Keratinocyte (primary cell): Measurements from ENCODE around the gene CTIF. TPM values are rescaled to one million over a fixed set of nuclear protein-coding genes. Genes with fewer than 3 reads are reported as not detected.
"Not testable (repeated sequence)": the region's sequence is repeated elsewhere in the genome, so short reads cannot be mapped to it uniquely, and the experiment has no call there.

Experiments
- DNase-seq: peaks from one replicate; pipeline ENCODE4 v3.0.0-alpha.2; 2011; ENCODE audit warnings: low read depth, missing footprints, low spot score
- FAIRE-seq: peaks from 2 replicates; lab custom pipeline; 2011; peaks lifted over from hg19 to GRCh38; lab: Jason Lieb, UNC
- H2AFZ ChIP-seq: 2 replicates; pipeline ENCODE4 v1.6.0; 2012; ENCODE audit warnings: low read length, control low read depth, inconsistent platforms; ENCODE audit not compliant: control insufficient read depth
- H3K27ac ChIP-seq: 2 replicates; pipeline ENCODE4 v1.5.1; 2011; ENCODE audit warnings: low read length; ENCODE audit not compliant: control insufficient read depth, insufficient read depth
- H3K27me3 ChIP-seq: 3 replicates; pipeline ENCODE4 v1.6.0; 2011; ENCODE audit warnings: low read length; ENCODE audit not compliant: control insufficient read depth, insufficient read depth; ENCODE audit errors: extremely low read depth
- H3K36me3 ChIP-seq, 2 experiments: 2 replicates in 1 of 2; 3 replicates in 1 of 2; pipeline ENCODE4 v1.5.1; 2011; ENCODE audit warnings: low read length in 2 of 2, mild to moderate bottlenecking in 1 of 2; ENCODE audit not compliant: control insufficient read depth in 2 of 2, insufficient read depth in 2 of 2; ENCODE audit errors: extremely low read depth in 1 of 2
- H3K4me1 ChIP-seq: 3 replicates; pipeline ENCODE4 v1.5.1; 2011; ENCODE audit warnings: low read length; ENCODE audit not compliant: control insufficient read depth, insufficient read depth; ENCODE audit errors: extremely low read depth
- H3K4me2 ChIP-seq: 3 replicates; pipeline ENCODE4 v1.6.0; 2011; ENCODE audit warnings: low read depth, low read length; ENCODE audit not compliant: control insufficient read depth, insufficient read depth; ENCODE audit errors: extremely low read depth
- H3K4me3 ChIP-seq, 3 experiments: fragments of 200-600 bp in 1 of 3; sonication (generic) in 1 of 3; 2 replicates in 2 of 3; 3 replicates in 1 of 3; pipeline ENCODE4 v1.5.1; 2011 to 2016; ENCODE audit warnings: low read length in 3 of 3, mild to moderate bottlenecking in 3 of 3, control low read depth in 2 of 3, inconsistent platforms in 1 of 3, low read depth in 1 of 3, mixed read lengths in 1 of 3, mixed run types in 1 of 3, moderate library complexity in 1 of 3; ENCODE audit not compliant: control insufficient read depth in 2 of 3, insufficient read depth in 2 of 3; ENCODE audit errors: extremely low read depth in 1 of 3
- H3K79me2 ChIP-seq: 2 replicates; pipeline ENCODE4 v1.6.0; 2012; ENCODE audit warnings: low read length; ENCODE audit not compliant: control insufficient read depth, insufficient read depth
- H3K9ac ChIP-seq: 3 replicates; pipeline ENCODE4 v1.6.0; 2011; ENCODE audit warnings: low read length; ENCODE audit not compliant: control insufficient read depth, insufficient read depth; ENCODE audit errors: extremely low read depth
- H3K9me1 ChIP-seq: 3 replicates; pipeline ENCODE4 v1.6.0; 2011; ENCODE audit warnings: low read length; ENCODE audit not compliant: control insufficient read depth, insufficient read depth; ENCODE audit errors: extremely low read depth
- H3K9me3 ChIP-seq: 2 replicates; pipeline ENCODE4 v1.5.1; 2012; ENCODE audit warnings: low read depth, low read length; ENCODE audit not compliant: control insufficient read depth
- H4K20me1 ChIP-seq: 3 replicates; pipeline ENCODE4 v1.6.0; 2011; ENCODE audit warnings: low read length; ENCODE audit not compliant: control insufficient read depth, insufficient read depth; ENCODE audit errors: extremely low read depth
- CTCF ChIP-seq, 3 experiments: IDR thresholded peaks in 1 of 3; conservative IDR thresholded peaks in 1 of 3; optimal IDR thresholded peaks in 1 of 3; 2 replicates in 2 of 3; 3 replicates in 1 of 3; pipeline versions ENCODE3 to v1.5.1; 2011; ENCODE audit warnings: low read length in 3 of 3, mild to moderate bottlenecking in 3 of 3, moderate library complexity in 2 of 3, control low read depth in 1 of 3, inconsistent platforms in 1 of 3; ENCODE audit not compliant: insufficient read depth in 2 of 3; ENCODE audit errors: extremely low read depth in 1 of 3
- EZH2 ChIP-seq: IDR thresholded peaks from one replicate; pipeline ENCODE4 v1.6.1; 2012; ENCODE audit warnings: inconsistent platforms, mild to moderate bottlenecking, low read length, moderate library complexity
- dilution Hi-C: fragments of 300-500 bp; cut with MboI; formaldehyde crosslinking; loops from one replicate; pipeline ENCODE4 v1.7.0; 2020; ENCODE audit warnings: low sequenced_read_pairs; ENCODE audit not compliant: extremely low pct_ligation_motif_present
- polyA plus RNA-seq, 5 experiments: library from polyadenylated mRNA; depleted of rRNA in 3 of 5; stranded (reverse) in 3 of 5; stranded (forward) in 1 of 5; unstranded in 1 of 5; fragments of >200 nt; gene quantifications; 1 replicate in 1 of 5; 2 replicates in 3 of 5; 3 replicates in 1 of 5; pipeline versions ENCODE4 v1.2.1 to v1.2.3, GENCODE V29; 2011 to 2012; ENCODE audit warnings: missing spikeins in 2 of 5, low read depth in 1 of 5, low replicate concordance in 1 of 5

The CTIF gene
- polyA plus RNA-seq, 1 donor (not counting 4 experiments of a cell fraction or from before 2014, with no cell fraction given): 15.0 TPM

GRCh38 chr18:48811401-48811800 lies 272.6 kb downstream of the CTIF start:
- no peak overlapping the region for H3K4me3 ChIP-seq
- H3K9ac ChIP-seq: no peak overlapping the region
- dilution Hi-C loops: no loop called here
- no peaks in the 10 kb centered on the region for H4K20me1 ChIP-seq
- H2AFZ ChIP-seq: no peak overlapping the region
- no peak overlapping the region for H3K27ac ChIP-seq
- no peaks in the 10 kb centered on the region for H3K9me3 ChIP-seq
- peaks cover 0 to 3% of the 10 kb centered on the region in 2 experiments for H3K36me3 ChIP-seq
- H3K27me3 ChIP-seq: no peaks in the 10 kb centered on the region
- DNase-seq (no peak), FAIRE-seq (no peak)
- H3K4me2 ChIP-seq: no peak overlapping the region
- H3K79me2 ChIP-seq: no peaks in the 10 kb centered on the region
- H3K9me1 ChIP-seq: no peaks in the 10 kb centered on the region
- TF ChIP-seq CTCF (optimal IDR thresholded peaks at IDR 0.05 in 1 of 3, IDR thresholded peaks at IDR 0.05 in 1 of 3, conservative IDR thresholded peaks at IDR 0.05 in 1 of 3; ENCODE audit: extremely low read depth in 1 of 3, insufficient read depth in 2 of 3, low read length in 3 of 3) (no peak), EZH2 (no peak)
- peaks cover 13% of the 10 kb centered on the region for H3K4me1 ChIP-seq

GRCh38 chr18:48811977-48812451 lies 273.2 kb downstream of the CTIF start:
- H3K9me3 ChIP-seq, dilution Hi-C loops, H3K9ac ChIP-seq, DNase-seq, H3K27ac ChIP-seq, H3K27me3 ChIP-seq, H3K4me3 ChIP-seq, FAIRE-seq, H4K20me1 ChIP-seq, H3K9me1 ChIP-seq, H3K4me2 ChIP-seq, H3K36me3 ChIP-seq, H2AFZ ChIP-seq, H3K79me2 ChIP-seq: not testable (repeated sequence)
- peaks cover 13% of the 10 kb centered on the region for H3K4me1 ChIP-seq

- FAIRE-seq (no peak), DNase-seq (no peak)
- H3K9ac ChIP-seq: no peak overlapping the region
- H3K4me3 ChIP-seq: no peak overlapping the region
- no peaks in the 10 kb centered on the region for H3K27me3 ChIP-seq
- H3K9me1 ChIP-seq: no peaks in the 10 kb centered on the region
- no peaks in the 10 kb centered on the region for H4K20me1 ChIP-seq
- peaks cover 13% of the 10 kb centered on the region for H3K4me1 ChIP-seq
- H3K36me3 ChIP-seq: peaks cover 3 to 5% of the 10 kb centered on the region in 2 experiments
- TF ChIP-seq CTCF (optimal IDR thresholded peaks at IDR 0.05 in 1 of 3, IDR thresholded peaks at IDR 0.05 in 1 of 3, conservative IDR thresholded peaks at IDR 0.05 in 1 of 3; ENCODE audit: extremely low read depth in 1 of 3, insufficient read depth in 2 of 3, low read length in 3 of 3) (no peak), EZH2 (no peak)
- no peak overlapping the region for H3K4me2 ChIP-seq
- dilution Hi-C loops: no loop called here
- H3K27ac ChIP-seq: no peak overlapping the region
- no peaks in the 10 kb centered on the region for H3K9me3 ChIP-seq
- H3K79me2 ChIP-seq: no peaks in the 10 kb centered on the region
- no peak overlapping the region for H2AFZ ChIP-seq
Measured at GRCh38 chr18:48813321-48813720, 274.5 kb downstream of the CTIF start.
